ENCODE data around the gene ATP6V0C. TPM values are rescaled to one million over a fixed set of nuclear protein-coding genes. Genes with fewer than 3 reads are reported as not detected.
"Not testable (repeated sequence)": the region's sequence is repeated elsewhere in the genome, so short reads cannot be mapped to it uniquely, and the experiment has no call there.

Gene ATP6V0C
- total and polyA plus RNA-seq, 4 donors: 17.6 to 132 (median 60.6) TPM

DNA sequence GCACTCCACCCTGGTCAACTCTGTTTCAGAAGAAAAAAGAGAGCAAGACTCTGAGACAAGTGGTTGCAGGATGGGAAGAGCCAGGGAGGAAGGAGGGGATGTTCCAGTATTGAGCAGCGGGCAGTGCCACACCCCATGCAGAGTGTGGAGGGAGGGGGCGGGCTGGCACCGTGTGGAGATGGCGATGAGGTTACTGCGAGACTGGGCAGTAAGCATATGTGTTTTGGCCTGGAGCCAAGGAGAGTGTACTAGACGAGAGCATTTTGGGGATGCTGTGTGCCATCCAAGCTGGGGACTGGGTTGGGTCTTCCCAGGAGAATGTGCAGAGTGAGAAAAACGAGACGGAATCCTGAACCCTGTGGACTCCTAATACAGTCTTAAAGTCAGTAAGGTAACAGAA lies 35.5 kb upstream of the ATP6V0C start:
- no peaks in the 10 kb centered on the region for H3K9me3 ChIP-seq (ENCODE audit: control insufficient read depth in 4 of 4, low read length in 3 of 4)
- WGBS: 66% methylated on average over 8 of the region's 8 CpGs
- no peaks in the 10 kb centered on the region for H3K36me3 ChIP-seq (ENCODE audit: control insufficient read depth in 4 of 4, insufficient read depth in 3 of 4, low read depth in 1 of 4, low read length in 3 of 4)
- peaks cover 17 to 56% (median 37%) of the 10 kb centered on the region in 4 donors for H3K4me1 ChIP-seq (ENCODE audit: control insufficient read depth in 4 of 4, insufficient read depth in 4 of 4, low read length in 3 of 4)
- no peaks in the 10 kb centered on the region for H3K27me3 ChIP-seq (ENCODE audit: control insufficient read depth in 4 of 4, insufficient read depth in 4 of 4, low read length in 3 of 4)
- H3K4me3 ChIP-seq (ENCODE audit: low read depth in 1 of 3, low read length in 3 of 3): no peak overlapping the region
- no peak overlapping the region for H3K9ac ChIP-seq (ENCODE audit: low read depth in 1 of 2, low read length in 2 of 2)
- DNase-seq (ENCODE audit: low spot score): no peak
- H3K27ac ChIP-seq (ENCODE audit: low read depth in 1 of 2, low read length in 2 of 2): no peak overlapping the region
- no peak for TF ChIP-seq TAF1 (conservative IDR thresholded peaks at IDR 0.05)
- TF ChIP-seq RXRA (IDR thresholded peaks at IDR 0.05): no peak
- TF ChIP-seq, protein P1, sequence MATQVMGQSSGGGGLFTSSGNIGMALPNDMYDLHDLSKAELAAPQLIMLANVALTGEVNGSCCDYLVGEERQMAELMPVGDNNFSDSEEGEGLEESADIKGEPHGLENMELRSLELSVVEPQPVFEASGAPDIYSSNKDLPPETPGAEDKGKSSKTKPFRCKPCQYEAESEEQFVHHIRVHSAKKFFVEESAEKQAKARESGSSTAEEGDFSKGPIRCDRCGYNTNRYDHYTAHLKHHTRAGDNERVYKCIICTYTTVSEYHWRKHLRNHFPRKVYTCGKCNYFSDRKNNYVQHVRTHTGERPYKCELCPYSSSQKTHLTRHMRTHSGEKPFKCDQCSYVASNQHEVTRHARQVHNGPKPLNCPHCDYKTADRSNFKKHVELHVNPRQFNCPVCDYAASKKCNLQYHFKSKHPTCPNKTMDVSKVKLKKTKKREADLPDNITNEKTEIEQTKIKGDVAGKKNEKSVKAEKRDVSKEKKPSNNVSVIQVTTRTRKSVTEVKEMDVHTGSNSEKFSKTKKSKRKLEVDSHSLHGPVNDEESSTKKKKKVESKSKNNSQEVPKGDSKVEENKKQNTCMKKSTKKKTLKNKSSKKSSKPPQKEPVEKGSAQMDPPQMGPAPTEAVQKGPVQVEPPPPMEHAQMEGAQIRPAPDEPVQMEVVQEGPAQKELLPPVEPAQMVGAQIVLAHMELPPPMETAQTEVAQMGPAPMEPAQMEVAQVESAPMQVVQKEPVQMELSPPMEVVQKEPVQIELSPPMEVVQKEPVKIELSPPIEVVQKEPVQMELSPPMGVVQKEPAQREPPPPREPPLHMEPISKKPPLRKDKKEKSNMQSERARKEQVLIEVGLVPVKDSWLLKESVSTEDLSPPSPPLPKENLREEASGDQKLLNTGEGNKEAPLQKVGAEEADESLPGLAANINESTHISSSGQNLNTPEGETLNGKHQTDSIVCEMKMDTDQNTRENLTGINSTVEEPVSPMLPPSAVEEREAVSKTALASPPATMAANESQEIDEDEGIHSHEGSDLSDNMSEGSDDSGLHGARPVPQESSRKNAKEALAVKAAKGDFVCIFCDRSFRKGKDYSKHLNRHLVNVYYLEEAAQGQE (IDR thresholded peaks at IDR 0.05): no peak
- no peak for TF ChIP-seq HNF4A (conservative IDR thresholded peaks at IDR 0.05)
- TF ChIP-seq SP1 (IDR thresholded peaks at IDR 0.05): no peak
- TF ChIP-seq CTCF (IDR thresholded peaks at IDR 0.05; ENCODE audit: low read depth, low read length, missing input control): no peak
- no peak for TF ChIP-seq NR2F2 (IDR thresholded peaks at IDR 0.05)
- TF ChIP-seq, protein P2, sequence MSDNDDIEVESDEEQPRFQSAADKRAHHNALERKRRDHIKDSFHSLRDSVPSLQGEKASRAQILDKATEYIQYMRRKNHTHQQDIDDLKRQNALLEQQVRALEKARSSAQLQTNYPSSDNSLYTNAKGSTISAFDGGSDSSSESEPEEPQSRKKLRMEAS (IDR thresholded peaks at IDR 0.05): no peak
- TF ChIP-seq ATF3 (IDR thresholded peaks at IDR 0.05): no peak
- no peak for TF ChIP-seq ZBTB33 (IDR thresholded peaks at IDR 0.05)
- no peak for TF ChIP-seq YY1 (IDR thresholded peaks at IDR 0.05)
- TF ChIP-seq EGR1 (IDR thresholded peaks at IDR 0.05; ENCODE audit: low read depth in 2 of 2): no peak
- TF ChIP-seq GABPA (IDR thresholded peaks at IDR 0.05 in 1 of 2, conservative IDR thresholded peaks at IDR 0.05 in 1 of 2): no peak
- TF ChIP-seq JUND (IDR thresholded peaks at IDR 0.05): no peak
- TF ChIP-seq HNF4G (IDR thresholded peaks at IDR 0.05): no peak
- TF ChIP-seq FOXA2 (IDR thresholded peaks at IDR 0.05): no peak
- TF ChIP-seq FOXA1 (IDR thresholded peaks at IDR 0.05): no peak
- no peak for TF ChIP-seq RAD21 (IDR thresholded peaks at IDR 0.05)

GRCh38 chr16:2479996-2480395 lies 33.8 kb upstream of the ATP6V0C start:
- H3K9ac ChIP-seq (ENCODE audit: low read depth in 1 of 2, low read length in 2 of 2); H3K9me3 ChIP-seq (ENCODE audit: control insufficient read depth in 4 of 4, low read length in 3 of 4); H3K27ac ChIP-seq (ENCODE audit: low read depth in 1 of 2, low read length in 2 of 2); DNase-seq (ENCODE audit: low spot score); H3K4me3 ChIP-seq (ENCODE audit: low read depth in 1 of 3, low read length in 3 of 3); H3K36me3 ChIP-seq (ENCODE audit: control insufficient read depth in 4 of 4, insufficient read depth in 3 of 4, low read depth in 1 of 4, low read length in 3 of 4); H3K27me3 ChIP-seq (ENCODE audit: control insufficient read depth in 4 of 4, insufficient read depth in 4 of 4, low read length in 3 of 4): not testable (repeated sequence)
- 98% methylated on average over 10 of the region's 10 CpGs for WGBS
- peaks cover 16 to 60% (median 43%) of the 10 kb centered on the region in 4 donors for H3K4me1 ChIP-seq (ENCODE audit: control insufficient read depth in 4 of 4, insufficient read depth in 4 of 4, low read length in 3 of 4)

Data from liver (tissue), 9 donors.